DND-41 (cell line): Measurements from ENCODE around the gene TMEM63C.

ENCODE experiments used
- EZH2 ChIP-seq: IDR thresholded peaks from 3 replicates; pipeline ENCODE4 v1.6.1; 2012; ENCODE audit warnings: borderline replicate concordance, low read depth, mild to moderate bottlenecking, moderate library complexity, low read length, inconsistent platforms; ENCODE audit not compliant: severe bottlenecking
- TF ChIP-seq, protein P1 (sequence below): IDR thresholded peaks from 2 replicates; pipeline ENCODE4 v1.5.1; 2012; ENCODE audit warnings: borderline replicate concordance, low read length, moderate library complexity, mild to moderate bottlenecking; ENCODE audit not compliant: poor library complexity, severe bottlenecking; ENCODE audit errors: extremely low read depth

DNA sequence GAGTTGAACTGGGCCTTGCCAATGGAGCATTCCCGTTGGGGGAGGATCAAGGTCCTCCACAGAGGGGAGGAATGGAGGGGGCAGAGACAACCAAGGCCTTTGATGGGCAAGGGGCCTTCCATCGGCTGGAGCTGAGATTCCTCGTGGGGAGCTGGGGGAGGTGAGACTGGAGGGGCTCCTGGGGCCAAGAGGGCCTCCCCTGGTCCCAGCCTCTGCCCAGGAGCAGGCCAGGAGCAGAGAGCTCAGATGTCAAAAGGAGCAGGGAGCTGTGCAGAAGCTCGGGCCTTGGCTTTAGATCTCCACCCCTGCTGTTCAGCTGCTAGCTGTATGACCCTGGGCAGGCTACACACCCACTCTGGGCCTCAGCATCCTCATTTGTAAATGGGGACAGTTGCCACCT is 24.0 kb downstream of the TMEM63C start:
- TF ChIP-seq, protein P1, sequence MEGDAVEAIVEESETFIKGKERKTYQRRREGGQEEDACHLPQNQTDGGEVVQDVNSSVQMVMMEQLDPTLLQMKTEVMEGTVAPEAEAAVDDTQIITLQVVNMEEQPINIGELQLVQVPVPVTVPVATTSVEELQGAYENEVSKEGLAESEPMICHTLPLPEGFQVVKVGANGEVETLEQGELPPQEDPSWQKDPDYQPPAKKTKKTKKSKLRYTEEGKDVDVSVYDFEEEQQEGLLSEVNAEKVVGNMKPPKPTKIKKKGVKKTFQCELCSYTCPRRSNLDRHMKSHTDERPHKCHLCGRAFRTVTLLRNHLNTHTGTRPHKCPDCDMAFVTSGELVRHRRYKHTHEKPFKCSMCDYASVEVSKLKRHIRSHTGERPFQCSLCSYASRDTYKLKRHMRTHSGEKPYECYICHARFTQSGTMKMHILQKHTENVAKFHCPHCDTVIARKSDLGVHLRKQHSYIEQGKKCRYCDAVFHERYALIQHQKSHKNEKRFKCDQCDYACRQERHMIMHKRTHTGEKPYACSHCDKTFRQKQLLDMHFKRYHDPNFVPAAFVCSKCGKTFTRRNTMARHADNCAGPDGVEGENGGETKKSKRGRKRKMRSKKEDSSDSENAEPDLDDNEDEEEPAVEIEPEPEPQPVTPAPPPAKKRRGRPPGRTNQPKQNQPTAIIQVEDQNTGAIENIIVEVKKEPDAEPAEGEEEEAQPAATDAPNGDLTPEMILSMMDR: no peak
- TF ChIP-seq EZH2: no peak
